ENCODE measurements around the gene KCNJ1. TPM values are rescaled to one million over a fixed set of nuclear protein-coding genes. Genes with fewer than 3 reads are reported as not detected.

Gene KCNJ1
- total RNA-seq, 1 experiment from 2014 or later = not detected

GRCh38 chr11:128904303-128904655, 37.2 kb upstream of the KCNJ1 start:
- CTCF ChIA-PET = interaction anchor here (1.3 to 3.5 kb wide), 2 partner anchors 52 to 73 kb away, joined by 3 to 17 read pairs; no protein-coding TSS in a partner anchor
- Histone ChIP-seq H3K4me3 (ENCODE audit: low read depth, low read length, poor library complexity, severe bottlenecking) (no peak overlapping the region), H3K9me3 (ENCODE audit: low read depth, low read length, poor library complexity, severe bottlenecking) (no peaks in the 10 kb centered on the region), H3K27ac (ENCODE audit: low read depth, low read length, poor library complexity, severe bottlenecking) (no peak overlapping the region), H3K36me3 (ENCODE audit: insufficient read depth, low read length, poor library complexity, severe bottlenecking) (no peaks in the 10 kb centered on the region), H3K27me3 (replicated peaks; ENCODE audit: insufficient read depth, low read depth, low read length, poor library complexity) (no peaks in the 10 kb centered on the region), H3K4me1 (ENCODE audit: insufficient read depth, low read length, poor library complexity, severe bottlenecking) (peaks cover 6% of the 10 kb centered on the region)
- no peak for TF ChIP-seq EZH2 (IDR thresholded peaks at IDR 0.05; ENCODE audit: borderline replicate concordance, low read depth, low read length, poor library complexity, severe bottlenecking)
- no peak for TF ChIP-seq CTCF (conservative IDR thresholded peaks at IDR 0.05; ENCODE audit: low read depth, low read length)
- DNase-seq (ENCODE audit: low spot score) = no peak
- POLR2A ChIA-PET (ENCODE audit: low non-redundant PET) = no interaction called here
- BruUV-seq (replicated peaks) = no TSS peak
- intact Hi-C loops (cut with micrococcal nuclease; ENCODE audit: unreplicated experiment) = no loop called here

GRCh38 chr11:128903248-128904061, 36.4 kb upstream of the KCNJ1 start:
- Histone ChIP-seq H3K4me1 (ENCODE audit: insufficient read depth, low read length, poor library complexity, severe bottlenecking) (peaks cover 6% of the 10 kb centered on the region), H3K4me3 (ENCODE audit: low read depth, low read length, poor library complexity, severe bottlenecking) (no peak overlapping the region), H3K9me3 (ENCODE audit: low read depth, low read length, poor library complexity, severe bottlenecking) (no peaks in the 10 kb centered on the region), H3K27me3 (replicated peaks; ENCODE audit: insufficient read depth, low read depth, low read length, poor library complexity) (no peaks in the 10 kb centered on the region), H3K27ac (ENCODE audit: low read depth, low read length, poor library complexity, severe bottlenecking) (no peak overlapping the region), H3K36me3 (ENCODE audit: insufficient read depth, low read length, poor library complexity, severe bottlenecking) (no peaks in the 10 kb centered on the region)
- ChIA-PET CTCF (interaction anchor here (0.5 kb wide), 1 partner anchor 463 kb away, joined by 6 read pairs; no protein-coding TSS in a partner anchor), POLR2A (ENCODE audit: low non-redundant PET) (no interaction called here)
- DNase-seq (ENCODE audit: low spot score) = no peak
- TF ChIP-seq EZH2 (IDR thresholded peaks at IDR 0.05; ENCODE audit: borderline replicate concordance, low read depth, low read length, poor library complexity, severe bottlenecking) = no peak
- intact Hi-C loops (cut with micrococcal nuclease; ENCODE audit: unreplicated experiment) = no loop called here
- no TSS peak for BruUV-seq (replicated peaks)

GRCh38 chr11:128902515-128903066, 35.5 kb upstream of the KCNJ1 start:
- DNase-seq (ENCODE audit: low spot score) = no peak
- H3K4me3 ChIP-seq (ENCODE audit: low read depth, low read length, poor library complexity, severe bottlenecking) = no peak overlapping the region
- peaks cover 6% of the 10 kb centered on the region for H3K4me1 ChIP-seq (ENCODE audit: insufficient read depth, low read length, poor library complexity, severe bottlenecking)
- H3K9me3 ChIP-seq (ENCODE audit: low read depth, low read length, poor library complexity, severe bottlenecking) = no peaks in the 10 kb centered on the region
- TF ChIP-seq CTCF (conservative IDR thresholded peaks at IDR 0.05; ENCODE audit: low read depth, low read length) = no peak
- TF ChIP-seq EZH2 (IDR thresholded peaks at IDR 0.05; ENCODE audit: borderline replicate concordance, low read depth, low read length, poor library complexity, severe bottlenecking) = no peak
- BruUV-seq (replicated peaks) = no TSS peak
- H3K27ac ChIP-seq (ENCODE audit: low read depth, low read length, poor library complexity, severe bottlenecking) = no peak overlapping the region
- H3K36me3 ChIP-seq (ENCODE audit: insufficient read depth, low read length, poor library complexity, severe bottlenecking) = no peaks in the 10 kb centered on the region
- POLR2A ChIA-PET (ENCODE audit: low non-redundant PET) = interaction anchor here (0.6 kb wide), 1 partner anchor 68 kb away, joined by 6 read pairs; no protein-coding TSS in a partner anchor
- intact Hi-C loops (cut with micrococcal nuclease; ENCODE audit: unreplicated experiment) = no loop called here
- CTCF ChIA-PET = no interaction called here
- no peaks in the 10 kb centered on the region for H3K27me3 ChIP-seq (replicated peaks; ENCODE audit: insufficient read depth, low read depth, low read length, poor library complexity)

Measured in A673 (cell line).